IPS-18c (cell line): Measurements from ENCODE around the gene PSAP.

ENCODE experiments used
- H3K4me3 ChIP-seq: 2 replicates; pipeline ENCODE4 v1.7.0; 2013; ENCODE audit warnings: low read depth, mild to moderate bottlenecking, low read length, moderate library complexity; ENCODE audit not compliant: insufficient read depth
- H3K9me3 ChIP-seq: one replicate; pipeline ENCODE4 v1.6.1; 2013; ENCODE audit warnings: mild to moderate bottlenecking, low read length, moderate library complexity; ENCODE audit not compliant: control insufficient read depth, insufficient read depth

Gene PSAP

DNA sequence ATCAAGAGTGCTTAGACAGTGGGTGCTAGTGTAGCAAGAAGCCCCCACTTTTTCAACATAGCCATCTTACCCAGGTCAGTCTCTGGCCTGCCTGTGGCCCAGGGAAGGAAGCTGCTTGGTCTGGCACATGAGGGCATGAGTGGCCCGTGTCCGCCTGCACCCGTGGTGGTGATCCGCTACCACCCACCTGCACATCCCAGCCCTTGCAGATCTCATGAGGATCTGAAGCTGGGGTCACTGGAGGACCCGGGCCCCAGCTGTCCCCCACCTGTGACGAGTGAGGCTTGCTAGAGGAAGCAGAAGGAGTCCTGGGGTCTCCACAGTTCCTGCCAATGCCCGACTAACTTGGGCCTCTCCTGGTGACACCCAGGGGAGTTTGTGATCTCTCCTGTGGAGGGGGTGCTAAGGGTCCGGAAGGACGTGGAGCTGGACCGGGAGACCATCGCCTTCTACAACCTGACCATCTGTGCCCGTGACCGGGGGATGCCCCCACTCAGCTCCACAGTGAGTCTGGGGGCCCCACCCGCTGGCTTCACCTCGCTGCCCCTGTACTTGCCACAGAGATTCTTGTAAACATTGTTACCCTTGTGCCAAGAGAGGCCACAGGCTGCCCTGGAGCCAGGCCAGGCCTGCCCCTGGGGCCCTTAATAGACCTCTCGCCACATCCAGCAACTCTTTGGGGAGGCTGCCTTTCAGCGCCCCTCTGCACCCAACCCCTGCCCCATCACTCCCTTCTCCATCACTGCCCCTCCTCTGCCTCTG, 67.0 kb downstream of the PSAP start:
- H3K4me3 ChIP-seq: no peak overlapping the region
- H3K9me3 ChIP-seq: no peaks in the 10 kb centered on the region

DNA sequence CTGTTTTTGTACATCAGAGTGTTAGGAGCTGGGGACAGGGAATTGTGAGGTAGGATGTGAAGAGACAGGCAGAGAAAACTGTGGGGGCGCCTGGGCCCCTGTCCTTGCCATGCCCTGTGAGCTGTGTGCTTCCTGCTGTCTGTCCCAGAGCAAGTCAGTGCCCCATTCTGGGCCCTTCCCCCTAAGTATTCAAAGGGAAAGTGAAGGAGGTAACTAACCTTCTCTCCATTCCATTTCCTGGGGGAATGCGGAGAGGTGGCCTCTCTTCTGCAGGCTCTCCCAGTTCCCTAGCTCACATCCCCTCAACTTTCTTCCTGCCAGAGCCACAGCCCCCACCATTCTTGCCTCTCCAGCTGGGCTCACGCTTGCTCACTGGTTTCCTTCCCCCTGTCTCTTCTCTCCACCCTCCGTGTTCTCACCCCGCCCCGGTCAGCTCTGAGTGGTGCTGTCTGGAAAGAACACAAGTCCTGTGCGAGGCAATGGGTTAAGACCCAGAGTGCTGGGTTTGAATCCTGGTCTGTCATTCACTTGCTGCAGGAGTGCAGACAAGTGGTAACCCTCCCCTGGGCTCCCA, 68.0 kb downstream of the PSAP start:
- Histone ChIP-seq H3K4me3 (no peak overlapping the region), H3K9me3 (no peaks in the 10 kb centered on the region)

GRCh38 chr10:71782221-71782916, 68.7 kb downstream of the PSAP start:
- no peaks in the 10 kb centered on the region for H3K9me3 ChIP-seq
- H3K4me3 ChIP-seq: no peak overlapping the region

DNA sequence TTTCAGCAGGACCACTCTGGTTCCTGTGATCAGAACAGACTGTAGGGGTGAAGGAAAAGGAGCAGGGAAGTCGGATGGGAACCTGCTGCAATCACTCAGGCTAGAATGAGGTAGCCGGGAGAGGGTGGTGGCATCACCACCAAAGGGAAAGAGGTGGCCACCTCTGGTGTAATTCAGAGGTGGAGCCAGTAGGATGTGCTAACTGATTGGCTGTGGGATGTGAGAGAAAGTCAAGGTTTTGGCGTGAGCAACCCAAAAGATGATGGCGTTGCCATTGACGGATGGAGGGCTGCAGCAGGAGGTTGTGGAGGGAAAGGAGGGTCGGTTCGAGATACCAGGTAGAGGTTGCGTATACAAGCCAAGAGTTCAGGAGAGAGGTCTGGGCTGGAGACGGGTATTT, 70.3 kb downstream of the PSAP start:
- peaks cover 4% of the 10 kb centered on the region for H3K9me3 ChIP-seq
- no peak overlapping the region for H3K4me3 ChIP-seq

DNA sequence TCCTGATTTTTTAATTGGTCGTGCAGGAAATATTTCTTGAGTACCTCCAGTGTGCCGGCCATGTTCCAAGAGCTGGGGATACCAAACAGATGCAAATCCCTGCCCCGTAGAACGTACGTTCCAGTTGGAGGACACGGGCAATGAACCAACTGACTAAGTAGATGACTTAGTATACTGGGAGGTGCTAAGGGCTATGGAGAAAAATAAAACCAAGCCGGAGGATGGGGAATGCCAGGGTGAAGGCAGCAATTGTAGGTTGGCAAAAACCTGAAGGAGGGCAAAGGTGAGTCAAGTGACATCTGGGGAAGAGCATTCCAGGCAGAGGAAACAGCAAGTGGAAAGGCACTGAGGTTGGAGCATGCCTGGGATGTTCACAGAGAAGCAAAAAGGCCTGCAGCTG, 70.9 kb downstream of the PSAP start:
- Histone ChIP-seq H3K9me3 (peaks cover 4% of the 10 kb centered on the region), H3K4me3 (no peak overlapping the region)

DNA sequence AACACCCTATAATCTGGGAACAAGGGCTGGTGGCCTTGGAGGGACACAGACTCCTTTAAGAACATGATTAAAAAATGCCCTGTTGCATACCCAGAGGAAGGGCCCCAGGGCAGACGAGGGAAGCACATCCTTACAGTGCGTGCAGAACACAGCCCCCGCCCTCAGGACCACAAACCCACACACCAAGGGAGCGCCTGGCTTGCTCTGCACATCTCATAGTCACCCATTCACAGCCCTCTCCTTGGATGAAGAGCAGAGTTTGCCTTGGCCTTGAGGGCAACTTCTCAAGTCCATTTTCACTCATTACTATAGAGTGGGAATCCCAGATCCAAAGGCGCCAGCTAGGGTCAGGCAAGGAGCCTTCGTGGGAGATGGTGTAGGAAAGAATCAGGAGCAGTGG, 71.4 kb downstream of the PSAP start:
- peaks cover 4% of the 10 kb centered on the region for H3K9me3 ChIP-seq
- no peak overlapping the region for H3K4me3 ChIP-seq

DNA sequence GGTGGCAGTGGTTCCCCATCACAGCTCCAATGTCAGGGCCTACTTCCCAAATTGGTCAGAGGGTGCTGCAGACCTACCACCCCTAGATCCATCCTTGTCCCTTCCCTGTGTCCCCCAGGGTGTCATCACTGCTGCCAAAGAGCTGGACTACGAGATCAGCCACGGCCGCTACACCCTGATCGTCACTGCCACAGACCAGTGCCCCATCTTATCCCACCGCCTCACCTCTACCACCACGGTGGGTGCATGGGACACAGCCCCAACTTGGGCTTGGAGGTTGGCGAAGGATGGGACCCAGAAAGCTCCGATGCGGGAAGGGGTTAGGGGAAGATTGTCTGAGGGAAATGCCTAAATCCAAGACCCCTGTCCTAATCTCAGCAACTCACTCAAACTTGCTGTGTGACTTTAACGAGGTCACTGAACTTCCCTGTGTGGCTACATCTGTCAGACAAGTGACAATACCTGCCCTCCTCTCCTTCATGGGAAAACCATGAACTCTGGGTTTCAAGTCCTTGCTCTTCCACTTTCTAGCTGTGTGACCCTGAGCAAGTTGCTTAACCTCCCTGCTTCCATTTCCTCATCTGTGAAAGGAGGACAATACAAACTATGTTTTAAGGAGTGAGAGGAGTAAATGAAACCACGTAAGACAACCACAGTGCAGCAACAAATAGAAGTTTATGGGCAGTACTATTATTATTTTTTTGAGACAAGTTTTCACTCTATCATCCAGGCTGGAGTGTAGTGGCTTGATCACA, 72.8 kb downstream of the PSAP start:
- Histone ChIP-seq H3K9me3 (peaks cover 4% of the 10 kb centered on the region), H3K4me3 (no peak overlapping the region)

DNA sequence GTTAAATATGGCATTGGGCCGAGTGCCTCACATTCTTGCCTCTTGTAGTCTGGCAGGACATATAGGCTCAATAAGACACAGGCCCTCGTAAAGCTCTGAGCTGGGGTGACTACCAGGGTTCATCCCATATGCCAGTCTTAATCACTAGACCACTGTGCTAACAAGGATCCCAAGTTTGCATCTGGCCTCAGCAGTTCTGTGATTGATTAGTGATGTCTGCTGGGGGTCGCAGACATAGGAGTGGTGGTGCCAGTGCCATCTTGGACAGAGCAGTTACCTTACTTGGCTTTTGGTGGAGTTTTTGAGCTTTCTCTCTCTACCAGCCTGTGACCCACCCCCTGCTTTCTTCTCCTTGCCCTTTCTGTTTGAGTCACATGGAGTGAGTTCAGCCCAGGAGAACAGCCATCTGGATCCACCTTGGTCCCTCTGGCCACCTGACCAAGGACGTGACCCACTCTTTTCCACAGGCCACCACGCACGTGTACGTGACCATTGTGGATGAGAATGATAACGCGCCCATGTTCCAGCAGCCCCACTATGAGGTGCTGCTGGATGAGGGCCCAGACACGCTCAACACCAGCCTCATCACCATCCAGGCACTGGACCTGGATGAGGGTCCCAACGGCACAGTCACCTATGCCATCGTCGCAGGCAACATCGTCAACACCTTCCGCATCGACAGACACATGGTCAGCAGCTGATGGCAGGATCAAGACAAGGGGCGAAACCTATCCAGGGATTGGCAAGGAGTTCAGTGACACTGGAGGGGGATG, 73.7 kb downstream of the PSAP start:
- no peak overlapping the region for H3K4me3 ChIP-seq
- peaks cover 4% of the 10 kb centered on the region for H3K9me3 ChIP-seq

DNA sequence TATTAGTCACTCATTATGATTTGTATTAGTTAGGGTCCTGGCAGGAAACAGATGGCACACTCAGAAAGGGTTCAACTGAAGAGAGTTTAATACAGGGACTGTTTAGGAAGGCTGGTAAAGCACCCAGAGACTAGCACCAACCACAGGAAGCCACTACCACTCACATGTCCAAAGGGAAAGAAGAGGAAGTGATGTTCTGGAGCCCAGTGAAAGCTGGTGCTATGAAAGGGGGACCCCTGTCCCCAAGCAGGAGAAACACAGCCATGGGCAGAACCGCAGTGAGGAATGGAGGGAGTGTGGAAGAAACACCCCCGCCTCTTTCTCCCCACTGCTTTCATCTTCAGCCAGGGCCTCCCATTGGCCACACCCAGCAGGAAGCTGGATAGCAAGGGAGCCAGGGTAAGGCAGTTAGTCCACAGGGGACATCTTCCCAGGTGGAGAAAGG, 74.5 kb downstream of the PSAP start:
- Histone ChIP-seq H3K4me3 (no peak overlapping the region), H3K9me3 (peaks cover 4% of the 10 kb centered on the region)

DNA sequence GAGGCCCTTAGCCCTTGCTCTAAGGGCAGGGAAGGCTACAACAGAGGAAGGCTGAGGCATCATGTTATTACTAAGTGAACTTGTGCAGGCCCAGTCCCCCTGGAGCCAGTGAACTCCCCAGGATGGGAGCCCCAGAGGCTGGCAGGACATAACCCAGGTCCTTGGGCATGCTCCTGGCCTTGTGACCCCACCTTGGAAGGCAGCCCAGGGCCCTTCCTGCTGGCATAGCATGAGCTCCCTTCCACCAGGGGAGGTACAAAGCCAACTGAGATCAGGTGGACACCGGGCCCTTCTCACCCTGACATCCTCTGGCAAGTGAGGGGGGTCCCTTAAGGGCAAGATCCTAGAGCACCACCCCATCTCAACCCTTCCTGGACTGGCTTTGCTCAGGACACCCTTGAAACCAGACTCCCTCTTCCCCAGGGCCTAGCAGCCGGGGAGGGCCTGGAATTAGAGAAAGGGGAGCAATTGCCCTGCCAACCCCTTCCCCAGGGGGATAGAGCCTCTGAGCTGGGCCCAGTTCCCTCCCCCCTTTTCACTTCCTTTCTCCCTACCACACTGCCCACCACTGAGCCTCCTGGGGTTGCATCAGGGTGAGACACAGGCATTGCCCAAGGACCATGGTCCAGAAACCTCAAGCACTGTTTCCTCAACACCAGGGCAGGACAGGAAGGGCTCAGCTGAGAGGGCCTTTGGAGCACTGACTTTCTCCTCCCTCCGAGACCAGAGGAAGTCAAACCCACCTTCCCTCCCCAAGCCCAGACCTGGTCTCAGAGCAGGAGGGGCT, 75.9 kb downstream of the PSAP start:
- no peak overlapping the region for H3K4me3 ChIP-seq
- peaks cover 4% of the 10 kb centered on the region for H3K9me3 ChIP-seq

- H3K9me3 ChIP-seq: peaks cover 4% of the 10 kb centered on the region
- peak within 1 kb of the TSS; percentile 69 for H3K4me3 ChIP-seq
Measured at GRCh38 chr10:71773221-71773971, 77.7 kb downstream of the PSAP start, which contains the start of gene VSIR. Gene VSIR, minus strand, starts transcription at chr10:71773520. Its CDS starts 81 bp downstream, at chr10:71773439.

DNA sequence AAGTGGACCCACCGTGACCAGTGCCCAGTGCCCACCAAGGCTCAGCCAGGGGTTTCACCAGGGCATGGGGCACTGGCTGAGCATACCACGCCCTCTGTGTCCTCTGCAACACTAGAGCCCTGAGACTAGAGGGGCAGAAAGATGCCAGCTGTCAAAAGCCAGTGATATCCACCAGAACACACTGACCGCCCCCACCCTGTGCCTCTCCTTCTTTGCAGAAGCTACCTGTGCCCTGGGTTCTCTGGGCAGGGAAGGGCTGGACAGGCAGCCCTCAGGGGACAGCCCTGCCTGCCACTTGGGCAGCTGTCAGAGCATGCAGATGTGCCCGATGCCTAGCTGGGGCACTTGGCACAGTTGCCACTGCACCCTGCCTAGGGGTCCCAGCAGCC, 78.2 kb downstream of the PSAP start:
- peak overlapping the region; percentile 69 for H3K4me3 ChIP-seq

GRCh38 chr10:71771821-71772617, 79.0 kb downstream of the PSAP start:
- H3K4me3 ChIP-seq: no peak overlapping the region
- peaks cover under 1% of the 10 kb centered on the region for H3K9me3 ChIP-seq

More for the DNA sequence above, 78.2 kb downstream of the PSAP start:
- peaks cover 4% of the 10 kb centered on the region for H3K9me3 ChIP-seq

GRCh38 chr10:71771204-71771603, 79.8 kb downstream of the PSAP start:
- no peaks in the 10 kb centered on the region for H3K9me3 ChIP-seq
- H3K4me3 ChIP-seq: no peak overlapping the region

- Histone ChIP-seq H3K4me3 (no peak overlapping the region), H3K9me3 (no peaks in the 10 kb centered on the region)
Measured at GRCh38 chr10:71770789-71771188, 80.3 kb downstream of the PSAP start.
